GM12878 (cell line): Measurements from ENCODE around the gene RNPEP. TPM values are rescaled to one million over a fixed set of nuclear protein-coding genes. Genes with fewer than 3 reads are reported as not detected.

Source experiments
- ATAC-seq: fragments of 200-7000 bp; cut with Tn5 transposase; 3 replicates; pipeline ENCODE4 v1.9.1; 2020; ENCODE audit warnings: mild to moderate bottlenecking, moderate library complexity
- BruUV-seq: library from RNA; stranded (reverse); fragments of 400-500 nt; replicated peaks from 2 replicates; lab custom pipeline; 2021; lab: Mats Ljungman, UMichigan
- CTCF ChIA-PET: fragments of 300-600 bp; sonication (Branson Sonifier 250); formaldehyde crosslinking; extraction: SDS; loops from one replicate; lab custom pipeline; 2021; ENCODE audit warnings: inconsistent platforms; lab: Yijun Ruan, JAX
- POLR2A ChIA-PET: fragments of 350-600 bp; formaldehyde crosslinking; extraction: SDS; loops from one replicate; lab custom pipeline; 2021; ENCODE audit warnings: inconsistent platforms; lab: Charles Lee
- RAD21 ChIA-PET: fragments of 300-600 bp; sonication (Branson Sonifier 250); formaldehyde crosslinking; loops from one replicate; lab custom pipeline; 2023; ENCODE audit warnings: antibody characterized with exemption; ENCODE audit not compliant: unreplicated experiment; lab: Charles Lee
- SMC1A ChIA-PET: fragments of 300-600 bp; sonication (Branson Sonifier 250); formaldehyde crosslinking; loops from one replicate; lab custom pipeline; 2023; ENCODE audit not compliant: unreplicated experiment, uncharacterized antibody; lab: Charles Lee
- DNase-seq: peaks from one replicate; pipeline ENCODE4 v3.0.0-alpha.2; 2011; ENCODE audit warnings: low read depth, low spot score
- FAIRE-seq: peaks from 3 replicates; lab custom pipeline; 2011; peaks lifted over from hg19 to GRCh38; lab: Jason Lieb, UNC
- H2AFZ ChIP-seq: 2 replicates; pipeline ENCODE4 v1.6.0; 2011; ENCODE audit warnings: low read depth, low read length, control low read depth; ENCODE audit not compliant: control insufficient read depth
- H3K27ac ChIP-seq: 2 replicates; pipeline ENCODE4 v1.5.1; 2011; ENCODE audit warnings: control low read depth; ENCODE audit not compliant: control insufficient read depth, insufficient read depth
- H3K27me3 ChIP-seq, 2 experiments: replicated peaks in 1 of 2; 2 replicates each; pipeline versions ENCODE4 v1.6.0 to v1.6.1; 2011; ENCODE audit warnings: low read length in 1 of 2; ENCODE audit not compliant: control insufficient read depth in 2 of 2, insufficient read depth in 2 of 2
- H3K36me3 ChIP-seq, 2 experiments: 2 replicates each; pipeline ENCODE4 v1.5.1; 2011; ENCODE audit warnings: low read length in 1 of 2; ENCODE audit not compliant: control insufficient read depth in 2 of 2, insufficient read depth in 2 of 2
- H3K4me1 ChIP-seq: 2 replicates; pipeline ENCODE4 v1.6.1; 2011; ENCODE audit warnings: mild to moderate bottlenecking, low read length, moderate library complexity, mixed read lengths; ENCODE audit not compliant: control insufficient read depth, insufficient read depth
- H3K4me2 ChIP-seq: 2 replicates; pipeline ENCODE4 v1.6.0; 2011; ENCODE audit warnings: control low read depth; ENCODE audit not compliant: control insufficient read depth, insufficient read depth
- H3K4me3 ChIP-seq: fragments of 200-600 bp; sonication (generic); 2 replicates; pipeline ENCODE4 v1.5.1; 2016
- H3K79me2 ChIP-seq: 2 replicates; pipeline ENCODE4 v1.6.0; 2011; ENCODE audit warnings: low read length; ENCODE audit not compliant: control insufficient read depth, insufficient read depth
- H3K9ac ChIP-seq: 2 replicates; pipeline ENCODE4 v1.8.0; 2011; ENCODE audit warnings: low read length, control low read depth, mixed read lengths; ENCODE audit not compliant: control insufficient read depth, insufficient read depth
- H3K9me3 ChIP-seq: replicated peaks from 3 replicates; pipeline ENCODE4 v1.5.1; 2011; ENCODE audit warnings: mild to moderate bottlenecking, low read length; ENCODE audit not compliant: control insufficient read depth, insufficient read depth
- H4K20me1 ChIP-seq: 2 replicates; pipeline ENCODE4 v1.6.0; 2011; ENCODE audit not compliant: control insufficient read depth, insufficient read depth
- JUNB ChIP-seq: IDR thresholded peaks from 2 replicates; pipeline ENCODE4 v1.6.1; 2016; ENCODE audit warnings: antibody characterized with exemption, mild to moderate bottlenecking
- KDM1A ChIP-seq: fragments of 200-600 bp; sonication (generic); IDR thresholded peaks from 2 replicates; pipeline ENCODE4 v1.6.1; 2016; ENCODE audit warnings: borderline replicate concordance
- NFYA ChIP-seq: IDR thresholded peaks from 2 replicates; pipeline ENCODE4 v1.6.1; 2011; ENCODE audit warnings: low read depth, mild to moderate bottlenecking, low read length, improper control_type of control experiment, borderline replicate concordance
- SMARCA5 ChIP-seq: fragments of 450-650 bp; IDR thresholded peaks from 2 replicates; pipeline ENCODE4 v1.6.1; 2017; ENCODE audit warnings: mild to moderate bottlenecking
- TCF12 ChIP-seq: IDR thresholded peaks from 2 replicates; pipeline ENCODE4 v1.6.1; 2011; ENCODE audit warnings: low read depth, mild to moderate bottlenecking, low read length
- WGBS: methylation state at CpG from one replicate; pipeline ENCODE4 v1.1.6; 2016; ENCODE audit warnings: low lambda C conversion rate; ENCODE audit not compliant: insufficient replicate concordance, insufficient coverage; ENCODE audit errors: missing lambda C conversion rate; 5-methylcytosine and 5-hydroxymethylcytosine counted together
- in situ Hi-C: fragments of 300-500 bp; cut with MboI; formaldehyde crosslinking; loops from 9 replicates; pipeline ENCODE4 v1.14.3; 2018; ENCODE audit warnings: mixed read lengths
- intact Hi-C: fragments of 100-400 bp; cut with micrococcal nuclease; formaldehyde crosslinking; loops from one replicate; pipeline ENCODE4 v1.14.2; 2022; ENCODE audit not compliant: unreplicated experiment
- polyA plus RNA-seq, 11 experiments: library from polyadenylated mRNA; depleted of rRNA in 4 of 11; unstranded in 6 of 11; stranded (reverse) in 5 of 11; fragments of >200 nt; fragmentation: Nextera tagmentation in 4 of 11; fragmentation: Illumina TruSeq in 1 of 11; extraction: Ambion mirVana in 4 of 11; extraction: Trizol in 1 of 11; gene quantifications; 1 replicate in 1 of 11; 2 replicates in 10 of 11; pipeline versions ENCODE4 v1.2.1 to v1.2.3, GENCODE V29; 2011 to 2016; ENCODE audit warnings: inconsistent platforms in 2 of 11, missing spikeins in 2 of 11, low read depth in 1 of 11
- total RNA-seq, 4 experiments: library from RNA; depleted of rRNA in 3 of 4; stranded (reverse); fragments of >200 nt in 3 of 4; fragmentation: Illumina TruSeq in 1 of 4; extraction: Trizol in 1 of 4; gene quantifications; 2 replicates each; pipeline versions ENCODE4 v1.2.1 to v1.2.3, GENCODE V29; 2013 to 2021
- TF ChIP-seq, protein P1 (sequence below): fragments of 450-650 bp; IDR thresholded peaks from 2 replicates; pipeline ENCODE4 v1.6.1; 2017; ENCODE audit warnings: antibody characterized with exemption, mild to moderate bottlenecking, moderate library complexity
- TF ChIP-seq, protein P2 (sequence below): IDR thresholded peaks from 2 replicates; pipeline ENCODE4 v1.6.1; 2011; ENCODE audit warnings: low read depth, mild to moderate bottlenecking, low read length, moderate library complexity, borderline replicate concordance; ENCODE audit errors: extremely low read depth
- TF ChIP-seq, protein P3 (sequence below): IDR thresholded peaks from 2 replicates; pipeline ENCODE4 v1.6.1; 2012; ENCODE audit warnings: low read depth, low read length, improper control_type of control experiment
- TF ChIP-seq, protein P4 (sequence below): fragments of 450-650 bp; IDR thresholded peaks from 2 replicates; pipeline ENCODE4 v1.6.1; 2017; ENCODE audit warnings: mild to moderate bottlenecking, moderate library complexity

The RNPEP gene
- total and polyA plus RNA-seq, 10 of the 15 experiments (the other 5 are each of a cell fraction or from before 2014, with no cell fraction given) = 18.3 to 68.2 (median 44.6) TPM

DNA sequence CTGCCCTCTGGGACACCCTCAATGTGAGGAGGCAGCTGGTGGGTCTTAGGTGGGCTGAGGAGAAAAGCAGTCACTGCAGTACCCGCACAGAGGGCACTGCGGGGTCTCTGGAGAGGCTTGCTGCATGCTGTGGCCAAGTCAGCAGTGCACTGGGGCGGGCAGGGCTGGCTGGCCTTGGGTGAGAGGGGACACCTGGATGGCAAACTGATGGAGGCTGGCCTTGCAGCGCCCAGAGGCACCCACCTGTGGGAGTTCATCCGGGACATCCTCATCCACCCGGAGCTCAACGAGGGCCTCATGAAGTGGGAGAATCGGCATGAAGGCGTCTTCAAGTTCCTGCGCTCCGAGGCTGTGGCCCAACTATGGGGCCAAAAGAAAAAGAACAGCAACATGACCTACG lies 31.2 kb downstream of the RNPEP start:
- RAD21 ChIA-PET = no interaction called here
- WGBS = 71% methylated on average over 12 of the region's 12 CpGs
- Histone ChIP-seq H3K4me2 (no peak overlapping the region), H2AFZ (no peak overlapping the region), H3K27me3 (no peaks in the 10 kb centered on the region)
- no peak for TF ChIP-seq TCF12
- TF ChIP-seq, protein P1, sequence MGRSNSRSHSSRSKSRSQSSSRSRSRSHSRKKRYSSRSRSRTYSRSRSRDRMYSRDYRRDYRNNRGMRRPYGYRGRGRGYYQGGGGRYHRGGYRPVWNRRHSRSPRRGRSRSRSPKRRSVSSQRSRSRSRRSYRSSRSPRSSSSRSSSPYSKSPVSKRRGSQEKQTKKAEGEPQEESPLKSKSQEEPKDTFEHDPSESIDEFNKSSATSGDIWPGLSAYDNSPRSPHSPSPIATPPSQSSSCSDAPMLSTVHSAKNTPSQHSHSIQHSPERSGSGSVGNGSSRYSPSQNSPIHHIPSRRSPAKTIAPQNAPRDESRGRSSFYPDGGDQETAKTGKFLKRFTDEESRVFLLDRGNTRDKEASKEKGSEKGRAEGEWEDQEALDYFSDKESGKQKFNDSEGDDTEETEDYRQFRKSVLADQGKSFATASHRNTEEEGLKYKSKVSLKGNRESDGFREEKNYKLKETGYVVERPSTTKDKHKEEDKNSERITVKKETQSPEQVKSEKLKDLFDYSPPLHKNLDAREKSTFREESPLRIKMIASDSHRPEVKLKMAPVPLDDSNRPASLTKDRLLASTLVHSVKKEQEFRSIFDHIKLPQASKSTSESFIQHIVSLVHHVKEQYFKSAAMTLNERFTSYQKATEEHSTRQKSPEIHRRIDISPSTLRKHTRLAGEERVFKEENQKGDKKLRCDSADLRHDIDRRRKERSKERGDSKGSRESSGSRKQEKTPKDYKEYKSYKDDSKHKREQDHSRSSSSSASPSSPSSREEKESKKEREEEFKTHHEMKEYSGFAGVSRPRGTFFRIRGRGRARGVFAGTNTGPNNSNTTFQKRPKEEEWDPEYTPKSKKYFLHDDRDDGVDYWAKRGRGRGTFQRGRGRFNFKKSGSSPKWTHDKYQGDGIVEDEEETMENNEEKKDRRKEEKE = no peak
- TF ChIP-seq, all 136 proteins: peak for 0
- ChIA-PET SMC1A (interaction anchor here (0.6 kb wide), 1 partner anchor 20 kb away, joined by 3 read pairs; no protein-coding TSS in a partner anchor), POLR2A (no interaction called here), CTCF (no interaction called here)
- no TSS peak for BruUV-seq
- Histone ChIP-seq H3K36me3 (no peaks in the 10 kb centered on the region), H4K20me1 (no peaks in the 10 kb centered on the region), H3K9ac (no peak overlapping the region), H3K9me3 (no peaks in the 10 kb centered on the region), H3K4me3 (no peak overlapping the region), H3K79me2 (no peaks in the 10 kb centered on the region), H3K27ac (no peak overlapping the region), H3K4me1 (peaks cover 11% of the 10 kb centered on the region)
- ATAC-seq = no peak
- FAIRE-seq = no peak
- in situ Hi-C loops (loop anchor here (5.0 kb wide), 1 partner anchor 109 kb away; the partner anchor contains the start of gene GPR37L1), intact Hi-C loops (no loop called here)
- no peak for DNase-seq

DNA sequence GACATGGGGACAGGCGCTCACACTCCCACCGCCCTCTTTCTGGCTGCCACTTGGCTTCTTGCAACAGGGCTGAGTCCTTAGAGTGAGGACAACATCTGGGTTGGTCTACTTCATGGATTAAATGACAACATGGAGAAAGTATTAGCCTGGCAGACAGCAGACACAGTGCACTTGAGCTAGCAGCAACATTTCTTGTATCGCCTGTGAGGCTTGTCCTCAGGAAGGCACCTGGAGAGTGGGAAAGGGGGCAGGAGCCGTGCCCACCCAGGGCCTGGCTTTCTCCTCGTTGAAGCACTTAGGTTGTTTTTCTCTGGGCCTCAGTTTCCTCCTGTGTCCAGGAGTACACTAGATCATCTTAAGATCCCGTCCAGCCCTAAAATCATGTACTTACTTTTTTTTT lies 31.6 kb downstream of the RNPEP start:
- ChIA-PET RAD21 (no interaction called here), SMC1A (interaction anchor here (0.6 kb wide), 1 partner anchor 20 kb away, joined by 3 read pairs; no protein-coding TSS in a partner anchor), CTCF (no interaction called here), POLR2A (no interaction called here)
- H4K20me1 ChIP-seq = no peaks in the 10 kb centered on the region
- in situ Hi-C loops (loop anchor here (5.0 kb wide), 1 partner anchor 108 kb away; the partner anchor contains the start of gene GPR37L1), intact Hi-C loops (no loop called here)
- H3K9me3 ChIP-seq = no peaks in the 10 kb centered on the region
- H3K27me3 ChIP-seq = no peaks in the 10 kb centered on the region
- H3K4me3 ChIP-seq = no peak overlapping the region
- no peak overlapping the region for H3K4me2 ChIP-seq
- no TSS peak for BruUV-seq
- 69% methylated on average over 6 of the region's 6 CpGs for WGBS
- ATAC-seq = no peak
- H3K27ac ChIP-seq = no peak overlapping the region
- no peak overlapping the region for H2AFZ ChIP-seq
- FAIRE-seq = no peak
- no peak overlapping the region for H3K9ac ChIP-seq
- DNase-seq = no peak
- no peaks in the 10 kb centered on the region for H3K36me3 ChIP-seq
- no peaks in the 10 kb centered on the region for H3K79me2 ChIP-seq
- H3K4me1 ChIP-seq = peaks cover 11% of the 10 kb centered on the region
- TF ChIP-seq SMARCA5 (no peak), NFYA (no peak), JUNB (no peak), KDM1A (no peak)
- TF ChIP-seq, protein P2, sequence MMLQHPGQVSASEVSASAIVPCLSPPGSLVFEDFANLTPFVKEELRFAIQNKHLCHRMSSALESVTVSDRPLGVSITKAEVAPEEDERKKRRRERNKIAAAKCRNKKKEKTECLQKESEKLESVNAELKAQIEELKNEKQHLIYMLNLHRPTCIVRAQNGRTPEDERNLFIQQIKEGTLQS = no peak
- TF ChIP-seq, protein P3, sequence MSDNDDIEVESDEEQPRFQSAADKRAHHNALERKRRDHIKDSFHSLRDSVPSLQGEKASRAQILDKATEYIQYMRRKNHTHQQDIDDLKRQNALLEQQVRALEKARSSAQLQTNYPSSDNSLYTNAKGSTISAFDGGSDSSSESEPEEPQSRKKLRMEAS = no peak
- TF ChIP-seq, protein P4, sequence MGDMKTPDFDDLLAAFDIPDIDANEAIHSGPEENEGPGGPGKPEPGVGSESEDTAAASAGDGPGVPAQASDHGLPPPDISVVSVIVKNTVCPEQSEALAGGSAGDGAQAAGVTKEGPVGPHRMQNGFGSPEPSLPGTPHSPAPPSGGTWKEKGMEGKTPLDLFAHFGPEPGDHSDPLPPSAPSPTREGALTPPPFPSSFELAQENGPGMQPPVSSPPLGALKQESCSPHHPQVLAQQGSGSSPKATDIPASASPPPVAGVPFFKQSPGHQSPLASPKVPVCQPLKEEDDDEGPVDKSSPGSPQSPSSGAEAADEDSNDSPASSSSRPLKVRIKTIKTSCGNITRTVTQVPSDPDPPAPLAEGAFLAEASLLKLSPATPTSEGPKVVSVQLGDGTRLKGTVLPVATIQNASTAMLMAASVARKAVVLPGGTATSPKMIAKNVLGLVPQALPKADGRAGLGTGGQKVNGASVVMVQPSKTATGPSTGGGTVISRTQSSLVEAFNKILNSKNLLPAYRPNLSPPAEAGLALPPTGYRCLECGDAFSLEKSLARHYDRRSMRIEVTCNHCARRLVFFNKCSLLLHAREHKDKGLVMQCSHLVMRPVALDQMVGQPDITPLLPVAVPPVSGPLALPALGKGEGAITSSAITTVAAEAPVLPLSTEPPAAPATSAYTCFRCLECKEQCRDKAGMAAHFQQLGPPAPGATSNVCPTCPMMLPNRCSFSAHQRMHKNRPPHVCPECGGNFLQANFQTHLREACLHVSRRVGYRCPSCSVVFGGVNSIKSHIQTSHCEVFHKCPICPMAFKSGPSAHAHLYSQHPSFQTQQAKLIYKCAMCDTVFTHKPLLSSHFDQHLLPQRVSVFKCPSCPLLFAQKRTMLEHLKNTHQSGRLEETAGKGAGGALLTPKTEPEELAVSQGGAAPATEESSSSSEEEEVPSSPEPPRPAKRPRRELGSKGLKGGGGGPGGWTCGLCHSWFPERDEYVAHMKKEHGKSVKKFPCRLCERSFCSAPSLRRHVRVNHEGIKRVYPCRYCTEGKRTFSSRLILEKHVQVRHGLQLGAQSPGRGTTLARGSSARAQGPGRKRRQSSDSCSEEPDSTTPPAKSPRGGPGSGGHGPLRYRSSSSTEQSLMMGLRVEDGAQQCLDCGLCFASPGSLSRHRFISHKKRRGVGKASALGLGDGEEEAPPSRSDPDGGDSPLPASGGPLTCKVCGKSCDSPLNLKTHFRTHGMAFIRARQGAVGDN = no peak
